GM19025 (cell line): Measurements from ENCODE around the gene COA4.
"Not testable (repeated sequence)": the region's sequence is repeated elsewhere in the genome, so short reads cannot be mapped to it uniquely, and the experiment has no call there.

Source experiments
- ATAC-seq: cut with Tn5 transposase; IDR thresholded peaks from one replicate; pipeline ENCODE4 v1.9.1; 2021; ENCODE audit warnings: mild to moderate bottlenecking, low read depth, moderate library complexity; ENCODE audit not compliant: unreplicated experiment

Gene COA4

DNA sequence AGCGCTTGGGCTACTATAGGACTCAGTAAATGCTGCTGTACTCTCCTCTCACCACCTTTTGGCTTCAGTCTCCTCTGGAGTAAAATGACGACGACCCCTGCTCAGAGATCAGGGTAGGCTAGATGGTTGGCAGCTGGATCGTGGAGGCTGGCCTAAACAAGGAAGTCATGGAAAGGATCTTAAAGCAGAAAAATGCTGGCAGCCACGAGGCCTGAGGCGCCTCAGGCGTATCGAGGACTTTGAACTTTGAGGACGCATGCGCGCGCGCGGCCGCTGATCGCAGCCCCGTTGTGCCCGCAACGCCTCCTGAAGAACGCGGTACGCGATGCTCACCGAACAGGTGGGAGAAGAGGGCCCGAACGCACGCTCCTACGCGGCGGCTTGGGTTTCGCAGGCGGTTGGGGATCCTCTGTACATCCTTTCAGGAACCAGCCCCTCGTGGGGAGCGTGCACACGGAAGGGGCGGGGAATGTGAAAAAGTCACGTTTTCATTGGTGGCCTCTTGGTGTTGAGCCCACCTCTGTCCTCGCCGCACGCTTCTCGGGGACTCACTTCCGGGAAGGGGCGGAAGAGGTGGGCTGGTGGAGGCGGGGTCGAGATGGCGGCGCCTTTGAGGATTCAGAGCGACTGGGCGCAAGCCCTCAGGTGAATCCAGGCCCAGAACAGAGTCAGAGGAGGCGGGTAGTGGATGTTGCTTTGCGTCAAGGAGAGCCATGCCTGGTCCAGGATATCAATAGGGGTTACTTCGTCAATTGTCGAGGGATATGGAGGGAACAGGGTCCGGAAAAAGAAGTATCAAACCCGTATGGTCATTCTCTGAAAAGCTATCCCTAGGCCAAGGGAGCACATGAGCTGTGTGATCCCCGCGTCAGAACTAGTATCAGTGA is at the start of gene COA4, which contains the start of gene PAAF1:
COA4 (minus strand) TSS at position 423 of the 887 bp plus-strand sequence. CDS start 3,468 bp downstream, outside the sequence.
PAAF1 (plus strand) TSS at position 576 of the 887 bp plus-strand sequence; CDS start at position 599, 23 bp downstream.
- ATAC-seq: peak; percentile 98

DNA sequence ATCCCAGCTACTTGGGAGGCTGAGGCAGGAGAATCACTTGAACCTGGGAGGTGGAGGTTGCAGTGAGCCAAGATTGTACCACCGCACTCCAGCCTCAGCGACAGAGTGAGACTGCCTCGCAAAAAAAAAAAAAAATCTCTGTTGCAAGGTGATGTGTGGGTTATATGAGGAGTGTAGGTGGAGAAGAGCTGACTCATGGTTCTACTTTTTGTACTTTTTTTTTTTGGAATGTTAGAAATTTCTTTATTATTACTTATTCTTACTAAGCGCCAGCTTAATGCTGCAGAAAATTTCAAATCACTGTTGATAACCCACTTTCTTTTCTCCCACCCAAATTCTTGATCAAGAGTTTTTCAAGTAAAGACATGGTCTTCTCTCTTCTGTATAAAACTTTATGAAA is 44.5 kb upstream of the COA4 start:
- no peak for ATAC-seq

DNA sequence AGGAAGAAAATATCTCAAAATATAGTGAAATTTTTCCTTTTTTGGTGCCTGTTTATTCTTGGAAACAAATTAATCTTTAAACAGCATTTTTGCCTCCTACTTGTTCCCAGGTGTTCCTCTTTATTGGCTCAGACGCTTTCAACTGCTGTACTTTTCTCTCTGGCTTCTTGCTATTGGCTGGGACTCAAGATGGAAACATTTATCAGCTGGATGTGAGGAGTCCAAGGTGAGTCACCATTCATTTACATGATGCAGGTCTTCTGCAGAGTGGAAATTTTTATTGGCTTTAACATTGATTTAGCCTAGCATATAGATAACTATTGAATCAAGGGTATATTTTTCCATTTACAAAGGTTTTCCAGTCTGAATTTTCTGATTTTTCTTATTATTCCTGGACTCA is 39.8 kb upstream of the COA4 start:
- ATAC-seq: no peak

DNA sequence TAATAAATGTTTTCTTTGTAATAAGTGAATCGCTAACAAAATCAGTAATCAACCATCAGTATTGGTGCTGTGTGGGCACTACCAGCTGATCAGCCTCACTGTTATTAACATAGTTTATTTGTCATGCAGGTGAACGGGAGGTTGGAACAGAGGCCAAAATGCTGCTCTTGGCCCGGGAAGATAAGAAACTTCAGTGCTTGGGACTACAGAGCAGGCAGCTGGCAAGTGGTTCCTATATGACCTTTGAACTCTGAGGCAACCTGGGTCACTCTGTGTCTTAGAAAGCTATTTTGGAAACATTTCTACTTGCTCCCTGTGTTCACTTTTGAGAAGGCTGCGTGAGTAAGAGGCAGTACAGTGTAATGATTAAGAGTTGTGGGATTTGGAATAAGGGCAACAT is 37.6 kb upstream of the COA4 start:
- no peak for ATAC-seq

DNA sequence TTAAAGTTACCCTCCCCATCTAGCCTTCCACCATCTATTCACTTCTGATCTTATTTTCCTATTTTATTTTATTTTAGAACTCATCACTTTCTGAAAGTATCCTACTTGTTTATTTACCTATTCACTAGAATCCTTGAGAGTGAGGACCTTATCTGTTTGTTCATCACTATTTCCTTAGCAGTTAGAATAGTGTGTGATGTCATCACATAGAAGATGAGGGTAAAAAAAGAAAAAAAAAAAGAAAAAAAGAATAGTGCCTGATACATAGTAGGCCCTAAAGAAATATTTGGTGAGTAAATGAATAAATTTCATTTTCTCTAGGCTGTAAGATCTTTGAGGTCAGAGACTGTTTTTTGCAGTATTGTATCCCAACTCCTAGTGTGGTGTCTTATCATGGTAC is 36.8 kb upstream of the COA4 start:
- ATAC-seq: no peak

DNA sequence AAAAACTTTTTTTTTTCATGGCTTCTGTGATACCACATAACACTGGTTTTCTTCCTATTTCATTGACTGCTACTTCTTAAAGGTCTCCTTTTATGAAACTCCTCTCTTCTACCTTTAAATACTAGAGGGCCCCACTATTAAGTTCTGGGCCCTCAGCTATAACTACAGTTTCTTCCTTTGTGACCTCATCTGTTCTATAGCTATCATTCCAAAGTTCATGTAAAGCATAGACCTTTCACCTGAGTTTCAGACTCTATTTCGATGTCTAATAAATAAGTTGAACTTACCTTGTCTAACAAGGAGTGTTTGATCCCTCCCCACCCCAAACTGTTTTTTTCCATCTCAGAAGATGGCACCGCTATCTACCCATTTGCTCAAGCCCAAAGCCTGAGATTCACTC is 35.4 kb upstream of the COA4 start:
- no peak for ATAC-seq

DNA sequence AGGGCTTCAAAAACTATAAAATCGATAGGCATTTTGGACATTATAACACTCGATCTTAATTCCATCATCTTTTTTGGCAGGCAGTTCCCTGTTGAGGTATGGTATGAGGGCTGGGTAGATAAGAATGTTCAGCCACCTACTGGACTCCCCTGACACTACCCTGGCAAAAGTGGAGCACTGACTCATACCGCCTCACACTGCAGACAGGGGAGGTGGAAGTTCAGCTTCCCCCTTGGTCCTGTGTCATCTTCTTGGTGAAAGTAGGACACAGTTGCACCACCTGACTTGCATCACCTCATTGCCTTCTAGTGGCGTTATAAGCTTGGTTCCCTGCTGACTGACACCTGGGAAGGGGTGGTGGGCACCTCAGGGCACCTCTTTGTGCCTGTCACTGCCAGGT is 30.5 kb upstream of the COA4 start:
- no peak for ATAC-seq

DNA sequence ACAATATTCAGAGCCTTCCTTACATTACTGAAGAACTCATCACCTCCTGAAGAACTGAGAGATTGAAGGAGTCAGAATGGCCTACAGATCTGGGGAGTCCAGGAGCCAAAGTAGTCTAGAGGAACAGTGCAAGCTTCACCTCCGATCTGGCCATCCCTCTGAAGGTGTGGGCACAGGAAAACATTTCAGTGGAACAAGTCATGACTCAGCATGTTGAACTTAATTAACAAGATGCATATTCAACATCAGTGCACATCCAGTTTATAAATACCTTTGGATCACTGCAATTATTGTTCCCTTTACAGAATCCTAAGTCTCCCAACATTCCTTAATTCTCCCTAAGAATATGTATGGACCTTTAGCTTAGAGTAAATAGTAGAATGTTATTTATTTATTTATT is 25.7 kb upstream of the COA4 start:
- ATAC-seq: no peak

DNA sequence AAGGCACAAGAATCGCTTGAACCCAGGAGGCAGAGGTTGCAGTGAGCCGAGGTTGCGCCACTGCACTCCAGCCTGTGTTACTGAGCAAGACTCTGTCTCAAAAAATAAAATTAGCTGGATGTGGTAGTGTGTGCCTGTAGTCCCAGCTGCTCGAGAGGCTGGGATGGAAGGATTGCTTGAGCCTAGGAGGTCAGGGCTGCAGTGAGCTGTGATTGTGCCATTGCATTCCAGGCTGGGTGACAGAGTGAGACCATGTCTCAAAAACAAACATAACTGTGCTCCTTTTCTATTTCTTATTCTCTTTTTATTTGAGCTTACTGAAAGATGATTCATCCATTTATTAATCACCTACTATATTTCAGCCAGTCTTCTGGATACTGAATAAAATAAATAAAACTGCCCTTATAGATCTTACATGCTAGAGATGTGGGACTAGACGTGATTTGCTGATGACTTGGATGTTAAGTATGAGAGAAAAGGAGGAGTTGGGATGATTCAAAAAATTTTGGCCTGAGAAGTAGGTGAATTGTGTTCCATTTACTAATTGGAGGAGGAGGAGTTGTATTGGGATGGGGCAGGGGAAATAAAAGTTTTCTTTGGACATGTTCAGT is 18.2 kb upstream of the COA4 start:
- ATAC-seq: no peak

DNA sequence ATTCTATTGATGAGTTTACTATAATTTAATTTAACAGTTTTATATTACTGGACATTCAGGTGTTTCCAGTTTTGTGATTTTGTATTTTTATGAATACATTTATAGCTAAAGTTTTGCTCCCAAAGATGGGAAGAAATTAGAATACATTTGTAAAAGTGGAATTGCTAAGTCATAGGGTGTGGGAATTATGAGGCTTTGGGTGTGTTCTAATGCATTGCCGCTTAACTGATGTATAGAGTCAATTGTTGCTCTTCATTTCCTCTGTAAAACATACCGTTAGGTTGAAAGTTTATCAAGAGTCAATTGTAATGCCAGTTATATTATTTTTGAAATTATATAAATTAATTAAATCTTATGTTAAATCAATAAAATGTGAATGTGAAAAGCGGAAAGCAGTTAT is 16.4 kb upstream of the COA4 start:
- ATAC-seq: no peak

DNA sequence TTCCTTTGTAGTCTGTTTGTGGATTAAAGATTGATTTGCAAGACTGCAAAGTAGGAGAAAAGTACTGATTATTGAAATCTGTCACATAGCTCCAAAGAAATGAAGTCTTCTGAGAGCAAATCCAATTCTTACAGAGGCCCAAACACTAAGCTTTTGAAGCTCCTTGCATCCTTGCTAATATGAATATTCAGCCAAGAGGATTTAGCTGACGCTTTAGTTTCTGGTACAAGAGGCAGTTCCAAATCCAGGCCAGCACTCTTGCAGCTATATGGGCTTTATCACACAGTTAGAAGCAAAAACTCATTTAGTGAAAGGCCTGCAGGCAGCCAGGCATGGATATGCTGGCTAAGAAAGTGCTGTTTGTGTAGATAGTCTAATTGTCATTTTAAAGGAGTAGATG is 12.9 kb upstream of the COA4 start:
- no peak for ATAC-seq

DNA sequence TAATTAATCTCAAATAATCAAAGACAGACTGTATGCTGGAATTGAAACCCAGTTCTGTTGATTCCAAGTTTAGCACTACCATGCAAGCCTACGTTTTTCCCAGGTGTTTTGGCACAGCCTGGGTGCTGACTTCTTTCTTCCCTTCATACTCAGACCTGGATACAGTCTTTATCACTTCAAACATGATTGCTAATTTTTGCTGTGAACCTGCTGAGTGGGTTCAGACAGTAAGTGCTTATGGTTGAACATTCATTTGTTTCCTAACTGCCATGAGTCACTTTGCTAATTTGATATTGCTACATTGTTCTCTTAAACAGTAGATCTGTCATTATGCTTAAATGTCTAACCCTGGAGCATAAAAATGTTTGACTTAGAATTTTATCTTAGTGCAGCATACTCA is 12.4 kb upstream of the COA4 start:
- ATAC-seq: no peak

DNA sequence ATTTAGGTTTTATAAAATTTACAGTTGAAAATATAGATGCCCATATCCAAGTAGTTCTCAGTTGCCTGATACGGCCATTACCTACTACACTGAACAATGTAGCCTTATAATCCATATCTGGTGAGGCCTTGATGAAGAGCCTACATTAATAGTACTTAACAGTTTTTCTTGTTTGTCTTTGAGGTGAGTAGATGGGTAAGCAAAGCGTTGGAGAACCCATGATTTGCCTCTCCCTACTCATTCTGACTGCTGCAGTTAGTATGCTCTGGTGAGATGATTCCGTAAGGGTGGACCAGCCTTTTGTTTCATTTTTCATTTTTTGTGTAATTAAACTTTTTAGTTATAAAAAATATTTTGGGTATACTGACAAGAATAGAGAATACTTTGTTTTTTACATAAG is 11.6 kb upstream of the COA4 start:
- no peak for ATAC-seq

DNA sequence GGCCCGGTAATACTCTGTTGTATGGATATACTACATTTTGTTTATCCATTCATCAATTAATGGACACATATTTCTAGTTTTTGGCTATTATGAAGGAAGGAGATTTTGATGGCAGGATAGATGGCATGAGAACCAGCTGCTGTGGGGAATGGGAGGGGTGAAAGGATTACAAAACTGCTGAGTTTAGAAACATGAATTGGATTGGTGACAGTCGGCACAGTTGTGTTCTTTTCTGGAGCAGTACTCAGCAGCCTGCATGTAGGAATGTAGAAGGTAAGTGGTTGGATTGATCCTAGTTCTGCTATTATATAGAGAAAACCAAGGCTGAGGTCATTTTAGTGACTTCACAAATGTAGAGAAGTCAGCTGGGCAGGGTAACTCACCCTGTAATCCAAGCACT is 7.2 kb upstream of the COA4 start:
- no peak for ATAC-seq

DNA sequence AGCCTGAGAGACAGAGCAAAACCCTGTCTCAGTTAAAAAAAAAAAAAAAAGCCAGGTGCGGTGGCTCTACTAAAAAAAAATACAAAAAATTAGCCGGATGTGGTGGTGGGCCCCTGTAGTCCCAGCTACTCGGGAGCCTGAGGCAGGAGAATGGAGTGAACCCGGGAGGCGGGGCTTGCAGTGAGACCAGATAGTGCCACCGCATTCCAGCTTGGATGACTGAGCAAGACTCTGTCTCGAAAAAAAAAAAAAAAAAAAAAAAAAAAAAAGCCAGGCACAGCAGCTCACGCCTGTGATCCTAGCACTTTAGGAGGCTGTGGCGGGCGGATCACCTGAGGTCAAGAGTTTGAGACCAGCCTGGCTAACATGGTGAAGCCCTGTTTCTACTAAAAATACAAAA is 3.8 kb upstream of the COA4 start:
- not testable (repeated sequence) for ATAC-seq

DNA sequence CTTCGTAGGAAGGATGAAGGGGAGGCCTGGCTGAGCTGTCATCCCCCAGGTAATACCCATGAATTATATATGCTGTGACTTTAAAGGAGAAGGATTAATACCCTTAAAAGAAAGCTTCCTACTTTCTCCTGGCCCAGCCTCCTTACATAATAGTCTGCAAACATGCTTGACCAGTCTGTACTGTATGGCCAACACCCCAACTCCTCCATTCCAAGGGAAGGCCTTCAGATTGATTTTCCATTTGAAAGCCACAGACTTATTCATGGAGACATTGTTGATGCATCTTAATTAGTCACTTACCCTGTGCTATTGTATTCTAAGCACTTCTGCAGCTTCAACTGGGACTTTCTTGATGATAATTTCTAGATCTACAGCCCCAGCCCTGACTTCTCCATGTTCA is 2.1 kb upstream of the COA4 start:
- ATAC-seq: no peak

DNA sequence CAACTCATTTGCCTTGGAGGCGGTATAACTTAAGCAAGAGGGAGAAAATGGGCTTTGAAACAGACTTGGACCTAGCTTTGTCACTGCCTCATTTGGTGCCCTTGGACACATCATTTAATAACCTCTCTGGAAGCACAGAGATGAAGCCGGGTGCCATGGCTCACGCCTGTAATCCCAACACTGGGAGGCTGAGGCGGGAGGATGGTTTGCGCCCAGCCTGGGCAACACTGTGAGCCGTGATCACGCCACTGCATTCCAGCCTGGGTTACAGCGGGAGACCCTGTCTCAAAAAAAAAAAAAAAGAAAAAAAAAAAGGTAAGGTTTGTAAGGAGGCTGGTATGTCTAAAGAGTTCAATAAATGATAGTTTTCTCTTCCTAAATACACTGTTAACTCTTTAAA is 806 bp downstream of the COA4 start:
- ATAC-seq: no peak

DNA sequence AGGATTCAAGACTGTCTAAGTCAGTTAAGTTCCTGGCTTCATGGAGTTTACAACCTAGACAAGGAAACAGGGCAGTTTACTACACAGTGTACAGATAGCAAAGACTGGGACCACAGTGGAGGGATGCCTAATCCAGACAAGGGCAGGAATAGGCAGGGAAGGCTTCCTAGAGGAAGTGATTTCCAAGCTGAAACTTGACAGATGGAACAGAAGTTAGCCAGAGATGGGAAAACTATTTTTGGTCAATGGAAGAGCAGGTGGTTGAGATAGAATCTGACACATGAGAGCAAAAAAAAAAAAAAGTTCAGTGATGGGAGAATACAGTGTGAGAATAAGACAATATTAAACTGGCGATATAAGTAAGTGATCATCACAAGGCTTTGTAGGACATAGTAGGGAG is 1.3 kb downstream of the COA4 start:
- no peak for ATAC-seq

DNA sequence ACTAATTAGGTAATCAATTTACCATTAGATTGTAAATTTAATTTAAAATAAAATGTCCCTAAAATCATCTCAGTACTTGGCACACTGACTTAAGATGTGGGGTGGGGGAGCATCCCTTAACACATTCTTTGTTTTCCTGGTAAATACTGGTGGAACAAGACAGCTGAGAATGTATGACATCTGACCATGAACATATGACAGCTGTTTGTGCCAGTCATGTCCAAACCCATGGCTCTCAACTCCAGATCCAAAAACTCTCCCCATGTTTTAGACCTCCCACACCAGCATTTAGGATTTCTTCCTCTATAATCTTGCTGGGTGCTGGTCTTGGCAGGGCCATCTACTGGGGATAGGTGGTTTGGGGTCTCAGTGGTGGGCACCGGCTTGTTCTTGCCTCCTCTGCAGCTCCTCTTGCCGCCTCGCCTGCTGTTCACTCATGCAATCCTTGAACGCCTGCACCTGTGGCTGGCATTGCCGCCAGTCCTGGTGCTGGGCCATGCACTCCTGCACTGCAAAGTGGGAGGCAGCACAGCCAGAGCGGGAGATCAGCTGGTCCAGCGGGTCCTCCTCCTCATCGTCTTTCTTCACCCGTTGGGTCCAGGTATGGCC is 3.8 kb downstream of the COA4 start:
- ATAC-seq: no peak

DNA sequence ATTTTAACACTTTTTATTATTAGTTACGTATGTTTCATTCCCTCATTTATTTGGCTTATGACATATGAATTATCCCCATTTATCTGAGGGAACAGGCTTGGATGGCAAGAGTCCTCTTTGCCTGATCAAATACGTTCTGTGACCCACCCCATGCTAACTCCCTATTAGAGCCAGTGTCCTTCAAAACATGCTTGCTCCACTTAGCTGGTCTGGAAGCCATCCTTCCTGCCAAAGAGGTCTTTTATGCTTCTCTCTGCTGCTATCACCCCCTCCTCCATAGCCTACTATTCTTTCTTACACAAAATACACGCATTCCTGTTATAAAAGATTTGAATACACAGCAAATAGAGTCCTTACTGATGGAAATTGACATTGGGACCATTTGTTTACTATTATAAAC is 6.4 kb downstream of the COA4 start:
- ATAC-seq: no peak

DNA sequence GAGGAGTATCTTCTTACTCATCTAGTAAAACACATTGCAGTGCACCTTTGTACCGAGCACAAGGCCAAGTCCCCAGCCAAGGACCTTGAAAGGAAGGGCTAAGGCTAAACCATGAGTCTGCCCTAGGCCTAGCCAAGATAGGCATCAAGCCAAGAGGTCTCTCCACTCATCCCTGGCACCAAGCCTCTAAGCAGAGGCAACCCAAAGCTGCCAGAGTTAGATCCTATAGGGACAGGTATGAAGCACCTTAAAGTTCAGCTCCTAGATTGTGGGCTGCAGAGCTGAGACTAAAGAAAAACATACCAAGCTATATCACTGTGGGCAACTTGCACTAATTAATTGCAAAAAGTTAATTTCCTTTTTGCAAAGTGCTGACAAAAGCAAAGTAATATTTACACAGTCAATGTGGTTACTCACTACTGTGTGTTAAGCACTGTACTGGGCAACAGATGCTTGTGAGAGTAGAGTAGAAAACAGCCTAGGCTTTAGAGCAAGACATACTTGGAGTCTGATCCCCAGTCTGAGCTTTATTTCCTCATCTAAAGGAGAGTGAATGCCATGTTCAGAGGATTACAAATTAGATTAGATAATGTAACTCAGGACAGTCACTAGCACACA is 7.2 kb downstream of the COA4 start:
- ATAC-seq: no peak
